Measurements from ENCODE around the gene ETDA.
A peak's percentile ranks its signal among the peaks of the same experiment; 100 is the strongest.
"Not testable (repeated sequence)": the region's sequence is repeated elsewhere in the genome, so short reads cannot be mapped to it uniquely, and the experiment has no call there.

ETDA gene

GRCh38 chrX:135252011-135252518 is at the start of gene ETDA:
Gene ETDA, plus strand, starts transcription at chrX:135252061. Its CDS starts 1,216 bp downstream, at chrX:135253277.
- DNase-seq (ENCODE audit: extremely low spot score); CTCF ChIA-PET; POLR2A ChIA-PET: not testable (repeated sequence)

- peak; percentile 16 for TF ChIP-seq CTCF (IDR thresholded peaks at IDR 0.05; ENCODE audit: control extremely low read depth, extremely low read depth, low read depth, missing control alignments)
- POLR2A ChIA-PET; DNase-seq (ENCODE audit: extremely low spot score): not testable (repeated sequence)
- CTCF ChIA-PET: interaction anchor here (1.9 kb wide), 1 partner anchor 94 kb away, joined by 11 read pairs; no protein-coding TSS in a partner anchor
Observed at GRCh38 chrX:135206427-135206826, 45.4 kb upstream of the ETDA start.

DNA sequence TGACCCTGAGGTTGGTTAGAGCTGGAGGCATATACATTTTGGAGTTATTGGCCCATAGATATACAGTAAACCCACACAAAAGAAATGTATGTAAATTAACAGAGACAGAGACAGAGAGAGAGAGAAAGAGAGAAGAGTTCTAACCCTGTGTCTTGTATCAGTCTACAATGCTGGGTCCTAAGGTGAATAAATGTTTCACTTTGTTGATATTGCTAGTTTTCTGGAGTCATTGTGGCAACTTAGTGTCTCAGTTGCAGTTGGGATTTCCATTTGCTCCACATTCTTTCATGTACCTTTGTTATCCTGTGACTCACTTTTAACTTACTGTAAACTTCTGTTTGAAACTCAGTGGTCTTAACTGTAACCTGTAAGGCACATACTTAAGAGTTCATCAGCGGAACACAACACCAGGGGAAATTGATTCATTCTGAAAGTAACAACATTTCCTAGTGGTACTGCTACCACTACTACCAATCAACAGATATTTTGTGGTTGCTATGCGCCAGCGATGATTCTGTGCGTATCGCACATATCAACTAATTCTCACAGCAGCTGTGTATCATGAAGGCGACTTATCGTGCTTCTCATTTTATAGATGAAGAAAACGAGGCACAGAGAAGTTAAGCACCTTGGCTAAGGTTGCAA is 38.5 kb upstream of the ETDA start:
- no peak for TF ChIP-seq CTCF (IDR thresholded peaks at IDR 0.05; ENCODE audit: control extremely low read depth, extremely low read depth, low read depth, missing control alignments)
- POLR2A ChIA-PET: no interaction called here
- no peak for DNase-seq (ENCODE audit: extremely low spot score)
- CTCF ChIA-PET: no interaction called here

DNA sequence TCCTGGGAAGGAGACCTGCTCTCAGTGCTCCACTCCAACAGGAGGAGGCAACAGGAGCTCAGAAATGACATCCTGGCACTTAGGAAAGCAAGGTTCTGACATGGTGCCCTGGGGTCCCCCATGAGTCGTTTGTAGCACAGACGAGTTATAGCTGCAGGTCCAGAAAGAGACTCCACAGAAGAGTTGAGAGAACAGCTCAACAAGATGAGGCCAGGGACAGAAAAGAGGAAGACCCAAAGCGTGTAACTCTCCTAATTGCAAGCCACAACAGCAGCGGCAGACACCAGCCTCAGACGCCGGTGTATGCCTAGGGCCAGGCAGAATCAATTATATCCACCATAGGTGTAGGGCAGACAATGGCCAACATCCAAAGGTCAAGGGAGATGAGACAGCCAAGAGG is 5.9 kb upstream of the ETDA start:
- DNase-seq (ENCODE audit: extremely low spot score); CTCF ChIA-PET; POLR2A ChIA-PET: not testable (repeated sequence)

- DNase-seq (ENCODE audit: extremely low spot score); POLR2A ChIA-PET; CTCF ChIA-PET: not testable (repeated sequence)
Observed at GRCh38 chrX:135256087-135256684, 4.3 kb downstream of the ETDA start.

DNA sequence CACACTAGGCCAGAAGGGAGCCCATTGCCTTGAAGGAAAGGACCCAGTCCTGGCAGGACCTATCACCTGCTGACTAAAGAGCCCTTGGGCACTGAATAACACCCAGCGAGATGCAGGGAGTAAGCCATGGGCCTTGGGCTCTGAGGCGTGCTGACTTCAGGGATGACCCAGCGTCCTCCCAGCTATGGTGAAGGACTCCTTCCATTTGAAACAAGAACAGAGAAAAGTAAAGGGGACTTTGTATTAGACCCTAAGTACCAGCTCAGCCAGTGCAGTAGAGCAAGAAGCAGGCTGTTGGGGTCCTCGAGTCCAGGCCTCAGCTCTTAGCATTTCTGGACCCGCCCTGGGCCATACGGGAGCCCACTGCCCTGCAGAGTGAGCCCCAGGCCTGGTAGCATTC is 5.1 kb downstream of the ETDA start:
- ChIA-PET CTCF (no interaction called here), POLR2A (no interaction called here)
- TF ChIP-seq CTCF (IDR thresholded peaks at IDR 0.05; ENCODE audit: control extremely low read depth, extremely low read depth, low read depth, missing control alignments): no peak
- no peak for DNase-seq (ENCODE audit: extremely low spot score)

DNA sequence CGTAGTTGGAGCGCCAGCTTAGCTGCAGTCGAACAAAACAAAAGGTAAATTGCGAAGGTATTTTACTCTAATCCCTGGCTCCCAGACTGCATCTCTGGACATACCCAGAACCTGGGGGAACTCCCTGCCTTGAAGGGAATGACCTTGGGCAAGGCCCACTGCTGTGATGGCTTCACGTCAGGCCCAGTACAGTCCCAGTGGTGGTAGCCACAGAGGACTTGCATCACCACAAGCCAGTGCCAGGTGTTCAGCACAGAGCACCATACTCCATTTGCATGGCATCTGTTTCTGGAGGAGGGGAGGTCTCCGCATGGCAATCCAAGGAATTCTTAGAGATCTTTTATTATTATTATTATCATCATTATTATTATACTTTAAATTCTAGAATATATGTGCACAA is 5.6 kb downstream of the ETDA start:
- CTCF ChIA-PET: no interaction called here
- no peak for DNase-seq (ENCODE audit: extremely low spot score)
- POLR2A ChIA-PET: no interaction called here
- no peak for TF ChIP-seq CTCF (IDR thresholded peaks at IDR 0.05; ENCODE audit: control extremely low read depth, extremely low read depth, low read depth, missing control alignments)

DNA sequence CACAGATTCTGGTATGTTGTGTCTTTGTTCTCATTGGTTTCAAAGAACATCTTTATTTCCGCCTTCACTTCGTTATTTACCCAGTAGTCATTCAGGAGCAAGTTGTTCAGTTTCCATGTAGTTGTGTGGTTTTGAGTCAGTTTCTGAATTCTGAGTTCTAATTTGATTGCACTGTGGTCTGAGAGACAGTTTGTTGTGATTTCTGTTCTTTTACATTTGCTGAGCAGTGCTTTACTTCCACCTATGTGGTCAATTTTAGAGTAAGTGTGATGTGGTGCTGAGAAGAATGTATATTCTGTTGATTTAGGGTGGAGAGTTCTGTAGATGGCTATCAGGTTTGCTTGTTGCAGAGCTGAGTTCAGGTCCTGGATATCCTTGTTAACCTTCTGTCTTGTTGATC is 9.1 kb downstream of the ETDA start:
- CTCF ChIA-PET; DNase-seq (ENCODE audit: extremely low spot score); POLR2A ChIA-PET: not testable (repeated sequence)

DNA sequence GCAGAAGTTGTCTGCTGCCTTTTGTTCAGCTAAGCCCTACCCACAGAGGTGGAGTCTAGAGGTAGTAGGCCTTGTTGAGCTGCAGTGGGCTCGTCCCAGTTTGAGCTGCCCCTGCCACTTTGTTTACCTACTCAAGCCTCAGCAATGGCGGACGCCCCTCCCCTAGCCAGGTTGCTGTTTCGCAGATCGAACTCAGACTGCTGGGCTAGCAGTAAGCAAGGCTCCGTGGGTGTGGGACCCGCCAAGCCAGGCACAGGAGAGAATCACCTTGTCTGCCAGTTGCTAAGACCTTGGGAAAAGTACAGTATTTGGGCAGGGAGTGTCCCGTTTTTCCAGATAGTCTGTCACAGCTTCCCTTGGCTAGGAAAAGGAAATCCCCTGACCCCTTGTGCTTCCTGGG is 11.5 kb downstream of the ETDA start:
- DNase-seq (ENCODE audit: extremely low spot score); POLR2A ChIA-PET; CTCF ChIA-PET: not testable (repeated sequence)
